ENCODE results near the gene MOAP1.

GRCh38 chr14:93232159-93232558 lies 47.5 kb upstream of the MOAP1 start:
- TF ChIP-seq CTCF (IDR thresholded peaks at IDR 0.05; ENCODE audit: borderline replicate concordance, extremely low read depth, low read length, poor library complexity, severe bottlenecking) (no peak), EZH2 (IDR thresholded peaks at IDR 0.05; ENCODE audit: borderline replicate concordance, low read depth, low read length, severe bottlenecking) (no peak)

Data from DND-41 (cell line).